K562 (cell line): ENCODE data around the gene ALG8. TPM values are rescaled to one million over a fixed set of nuclear protein-coding genes. Genes with fewer than 3 reads are reported as not detected.

Source experiments
- BRD9 ChIP-seq: fragments of 450-650 bp; IDR thresholded peaks from 2 replicates; pipeline ENCODE4 v1.6.1; 2018; ENCODE audit warnings: low read depth; ENCODE audit not compliant: partially characterized antibody
- CBFA2T2 ChIP-seq: fragments of 450-650 bp; conservative IDR thresholded peaks from 2 replicates; pipeline ENCODE4 v1.6.1; 2017; ENCODE audit warnings: mild to moderate bottlenecking
- DPF2 ChIP-seq: fragments of 450-650 bp; IDR thresholded peaks from 2 replicates; pipeline ENCODE4 v1.6.1; 2016
- EHMT2 ChIP-seq: fragments of 450-650 bp; IDR thresholded peaks from 2 replicates; pipeline ENCODE4 v1.6.1; 2018; ENCODE audit warnings: antibody characterized with exemption
- ETS2 ChIP-seq: IDR thresholded peaks from 2 replicates; pipeline ENCODE4 v1.6.1; 2016; ENCODE audit warnings: borderline replicate concordance, missing genetic modification characterization, mild to moderate bottlenecking, moderate library complexity, missing compliant biosample characterization; ENCODE audit not compliant: poor library complexity, severe bottlenecking
- LCOR ChIP-seq: sonication (generic); formaldehyde crosslinking; IDR thresholded peaks from 2 replicates; pipeline ENCODE4 v1.8.0; 2022; ENCODE audit warnings: mild to moderate bottlenecking, missing genetic modification reagents
- MLX ChIP-seq, 2 experiments: fragments of 450-650 bp in 1 of 2; sonication (generic) in 1 of 2; formaldehyde crosslinking; conservative IDR thresholded peaks; 2 replicates each; pipeline versions ENCODE4 v1.4.0 to v1.8.1; 2020 to 2022; ENCODE audit warnings: mild to moderate bottlenecking in 1 of 2, missing genetic modification reagents in 1 of 2
- PRMT5 ChIP-seq: sonication (generic); formaldehyde crosslinking; IDR thresholded peaks from 2 replicates; pipeline ENCODE4 v1.5.0; 2020; ENCODE audit warnings: missing genetic modification reagents
- SAFB ChIP-seq: fragments of 200-400 bp; formaldehyde crosslinking; IDR thresholded peaks from 2 replicates; pipeline ENCODE4 v1.6.1; 2017; ENCODE audit warnings: low read depth, low read length, borderline replicate concordance
- SIX5 ChIP-seq, 2 experiments: IDR thresholded peaks; 2 replicates each; pipeline ENCODE4 v1.6.1; 2011; ENCODE audit warnings: low read length in 2 of 2, borderline replicate concordance in 1 of 2, low read depth in 1 of 2, mild to moderate bottlenecking in 1 of 2, moderate library complexity in 1 of 2; ENCODE audit not compliant: insufficient read depth in 1 of 2
- TCFL5 ChIP-seq: fragments of 250-450 bp; sonication (Bioruptor Pico); conservative IDR thresholded peaks from 2 replicates; pipeline ENCODE4 v1.6.1; 2021; ENCODE audit warnings: mild to moderate bottlenecking, moderate library complexity, matching md5 sums
- TGIF2 ChIP-seq: sonication (generic); formaldehyde crosslinking; IDR thresholded peaks from 2 replicates; pipeline ENCODE4 v1.8.1; 2022; ENCODE audit warnings: mild to moderate bottlenecking, missing genetic modification reagents, moderate library complexity
- TRIM24 ChIP-seq, 2 experiments: fragments of 450-650 bp; IDR thresholded peaks; 2 replicates each; pipeline ENCODE4 v1.6.1; 2016
- XRCC5 ChIP-seq: fragments of 200-400 bp; formaldehyde crosslinking; IDR thresholded peaks from 2 replicates; pipeline ENCODE4 v1.6.1; 2017; ENCODE audit warnings: low read depth, mild to moderate bottlenecking, low read length
- ZBTB8A ChIP-seq: fragments of 450-650 bp; IDR thresholded peaks from 2 replicates; pipeline ENCODE4 v1.6.1; 2018; ENCODE audit warnings: mild to moderate bottlenecking, moderate library complexity; ENCODE audit not compliant: partially characterized antibody
- ZNF217 ChIP-seq: sonication (generic); formaldehyde crosslinking; IDR thresholded peaks from 2 replicates; pipeline ENCODE4 v1.8.0; 2022; ENCODE audit warnings: mild to moderate bottlenecking, missing genetic modification reagents
- ZNF253 ChIP-seq: fragments of 250-450 bp; sonication (Bioruptor Pico); conservative IDR thresholded peaks from 2 replicates; pipeline ENCODE4 v1.6.1; 2021; ENCODE audit warnings: mild to moderate bottlenecking
- polyA plus RNA-seq, 8 experiments: library from polyadenylated mRNA; depleted of rRNA in 4 of 8; stranded (reverse) in 5 of 8; unstranded in 3 of 8; fragments of >200 nt; fragmentation: Nextera tagmentation in 2 of 8; fragmentation: Illumina TruSeq in 1 of 8; extraction: Ambion mirVana in 2 of 8; extraction: Trizol in 1 of 8; gene quantifications; 2 replicates each; pipeline versions ENCODE4 v1.2.1 to v1.2.3, GENCODE V29; 2011 to 2014; ENCODE audit warnings: inconsistent platforms in 1 of 8, missing spikeins in 1 of 8
- total RNA-seq, 7 experiments: library from RNA; depleted of rRNA in 6 of 7; stranded (reverse); fragments of >200 nt in 6 of 7; fragmentation: Illumina TruSeq in 2 of 7; extraction: Trizol in 2 of 7; gene quantifications; 2 replicates each; pipeline versions ENCODE4 v1.2.1 to v1.2.3, GENCODE V29; 2011 to 2021; ENCODE audit warnings: low replicate concordance in 1 of 7
- TF ChIP-seq, protein P1 (sequence below): fragments of 450-650 bp; IDR thresholded peaks from 2 replicates; pipeline ENCODE4 v1.6.1; 2016; ENCODE audit warnings: borderline replicate concordance
- TF ChIP-seq, protein P2 (sequence below), 2 experiments: IDR thresholded peaks; 2 replicates each; pipeline ENCODE4 v1.6.1; 2012; ENCODE audit warnings: improper control_type of control experiment in 2 of 2, low read depth in 2 of 2, low read length in 2 of 2, borderline replicate concordance in 1 of 2
- TF ChIP-seq, protein P3 (sequence below): fragments of 250-450 bp; sonication (Bioruptor Pico); IDR thresholded peaks from 2 replicates; pipeline ENCODE4 v1.8.0; 2022; ENCODE audit warnings: inconsistent platforms

The ALG8 gene
- total and polyA plus RNA-seq, 9 of the 15 experiments (the other 6 are each of a cell fraction or from before 2014, with no cell fraction given), result 59.3 to 189 (median 106) TPM

DNA sequence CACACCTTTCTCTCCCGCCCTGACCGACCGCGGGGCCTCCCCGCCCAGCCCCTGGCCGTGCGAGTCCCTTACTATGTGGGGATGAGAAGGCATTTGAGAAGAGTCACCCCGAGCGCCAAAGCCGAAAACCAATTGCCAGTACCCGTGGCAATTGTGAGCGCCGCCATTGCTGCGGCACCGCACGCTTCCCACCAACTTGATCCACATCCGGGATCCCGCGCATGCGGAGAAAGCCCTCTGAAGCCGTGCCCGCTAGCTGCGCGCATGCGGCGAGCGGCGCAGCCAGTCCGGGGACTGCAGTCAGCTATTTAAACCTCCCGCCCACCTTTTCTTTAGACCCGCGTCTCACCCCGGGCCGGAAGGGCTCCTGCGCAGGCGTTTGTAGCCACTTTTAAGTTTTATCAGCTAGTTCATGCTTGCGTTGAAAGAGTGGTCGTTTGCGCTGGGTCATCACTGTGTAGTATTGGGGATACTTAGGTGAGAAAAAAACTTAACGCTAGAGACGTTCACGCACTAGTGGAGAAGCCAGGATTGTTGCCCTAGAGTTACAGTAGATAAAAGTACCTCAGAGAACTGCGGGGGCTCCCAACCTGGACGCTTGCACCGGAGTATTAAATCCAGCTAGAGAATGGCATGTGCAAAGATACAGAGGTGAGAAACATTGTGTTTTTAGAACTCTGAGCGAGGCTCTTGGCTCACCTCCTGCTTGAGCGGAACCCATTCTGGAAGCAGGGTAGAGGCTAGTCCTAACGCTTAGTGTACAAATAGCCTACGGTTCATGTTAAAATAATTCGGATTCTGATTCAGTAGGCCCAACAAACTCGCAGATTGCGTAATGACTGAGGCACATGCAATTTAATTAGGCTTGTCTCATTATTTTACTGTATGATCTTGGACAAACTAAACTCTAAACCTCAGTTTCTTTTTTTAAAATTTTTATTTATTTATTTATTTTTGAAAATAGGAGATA, at the start of gene ALG8 (continued):
- TF ChIP-seq, protein P1, sequence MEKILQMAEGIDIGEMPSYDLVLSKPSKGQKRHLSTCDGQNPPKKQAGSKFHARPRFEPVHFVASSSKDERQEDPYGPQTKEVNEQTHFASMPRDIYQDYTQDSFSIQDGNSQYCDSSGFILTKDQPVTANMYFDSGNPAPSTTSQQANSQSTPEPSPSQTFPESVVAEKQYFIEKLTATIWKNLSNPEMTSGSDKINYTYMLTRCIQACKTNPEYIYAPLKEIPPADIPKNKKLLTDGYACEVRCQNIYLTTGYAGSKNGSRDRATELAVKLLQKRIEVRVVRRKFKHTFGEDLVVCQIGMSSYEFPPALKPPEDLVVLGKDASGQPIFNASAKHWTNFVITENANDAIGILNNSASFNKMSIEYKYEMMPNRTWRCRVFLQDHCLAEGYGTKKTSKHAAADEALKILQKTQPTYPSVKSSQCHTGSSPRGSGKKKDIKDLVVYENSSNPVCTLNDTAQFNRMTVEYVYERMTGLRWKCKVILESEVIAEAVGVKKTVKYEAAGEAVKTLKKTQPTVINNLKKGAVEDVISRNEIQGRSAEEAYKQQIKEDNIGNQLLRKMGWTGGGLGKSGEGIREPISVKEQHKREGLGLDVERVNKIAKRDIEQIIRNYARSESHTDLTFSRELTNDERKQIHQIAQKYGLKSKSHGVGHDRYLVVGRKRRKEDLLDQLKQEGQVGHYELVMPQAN, result peak; percentile 95
- TF ChIP-seq SIX5 (IDR thresholded peaks at IDR 0.05; ENCODE audit: borderline replicate concordance in 1 of 2, insufficient read depth in 1 of 2, low read depth in 1 of 2, low read length in 2 of 2) (peak in 1 of 2 experiments; percentile 57; a peak in 3 of 4 replicates), SAFB (no peak), BRD9 (peak; percentile 38), ZNF217 (no peak), XRCC5 (peak; percentile 26; the same call in 1 of the 2 replicates), TGIF2 (CRISPR knock-in tag) (no peak), MLX (CRISPR knock-in tag; conservative IDR thresholded peaks at IDR 0.05) (peak in 1 of 2 experiments; percentile 57; a peak in 1 of 4 replicates), ZNF253 (CRISPR knock-in tag) (no peak), CBFA2T2 (no peak), PRMT5 (CRISPR knock-in tag) (no peak), ZBTB8A (no peak), DPF2 (peak; percentile 56; the same call in 1 of the 2 replicates), TCFL5 (CRISPR knock-in tag) (no peak), LCOR (peak; percentile 89; the same call in 1 of the 2 replicates), EHMT2 (no peak), TRIM24 (IDR thresholded peaks at IDR 0.05) (no peak), ETS2 (tag) (no peak)
- TF ChIP-seq, protein P2, sequence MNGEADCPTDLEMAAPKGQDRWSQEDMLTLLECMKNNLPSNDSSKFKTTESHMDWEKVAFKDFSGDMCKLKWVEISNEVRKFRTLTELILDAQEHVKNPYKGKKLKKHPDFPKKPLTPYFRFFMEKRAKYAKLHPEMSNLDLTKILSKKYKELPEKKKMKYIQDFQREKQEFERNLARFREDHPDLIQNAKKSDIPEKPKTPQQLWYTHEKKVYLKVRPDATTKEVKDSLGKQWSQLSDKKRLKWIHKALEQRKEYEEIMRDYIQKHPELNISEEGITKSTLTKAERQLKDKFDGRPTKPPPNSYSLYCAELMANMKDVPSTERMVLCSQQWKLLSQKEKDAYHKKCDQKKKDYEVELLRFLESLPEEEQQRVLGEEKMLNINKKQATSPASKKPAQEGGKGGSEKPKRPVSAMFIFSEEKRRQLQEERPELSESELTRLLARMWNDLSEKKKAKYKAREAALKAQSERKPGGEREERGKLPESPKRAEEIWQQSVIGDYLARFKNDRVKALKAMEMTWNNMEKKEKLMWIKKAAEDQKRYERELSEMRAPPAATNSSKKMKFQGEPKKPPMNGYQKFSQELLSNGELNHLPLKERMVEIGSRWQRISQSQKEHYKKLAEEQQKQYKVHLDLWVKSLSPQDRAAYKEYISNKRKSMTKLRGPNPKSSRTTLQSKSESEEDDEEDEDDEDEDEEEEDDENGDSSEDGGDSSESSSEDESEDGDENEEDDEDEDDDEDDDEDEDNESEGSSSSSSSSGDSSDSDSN (IDR thresholded peaks at IDR 0.05; ENCODE audit: borderline replicate concordance in 1 of 2, low read depth in 2 of 2, low read length in 2 of 2), result no peak
- TF ChIP-seq, protein P3, sequence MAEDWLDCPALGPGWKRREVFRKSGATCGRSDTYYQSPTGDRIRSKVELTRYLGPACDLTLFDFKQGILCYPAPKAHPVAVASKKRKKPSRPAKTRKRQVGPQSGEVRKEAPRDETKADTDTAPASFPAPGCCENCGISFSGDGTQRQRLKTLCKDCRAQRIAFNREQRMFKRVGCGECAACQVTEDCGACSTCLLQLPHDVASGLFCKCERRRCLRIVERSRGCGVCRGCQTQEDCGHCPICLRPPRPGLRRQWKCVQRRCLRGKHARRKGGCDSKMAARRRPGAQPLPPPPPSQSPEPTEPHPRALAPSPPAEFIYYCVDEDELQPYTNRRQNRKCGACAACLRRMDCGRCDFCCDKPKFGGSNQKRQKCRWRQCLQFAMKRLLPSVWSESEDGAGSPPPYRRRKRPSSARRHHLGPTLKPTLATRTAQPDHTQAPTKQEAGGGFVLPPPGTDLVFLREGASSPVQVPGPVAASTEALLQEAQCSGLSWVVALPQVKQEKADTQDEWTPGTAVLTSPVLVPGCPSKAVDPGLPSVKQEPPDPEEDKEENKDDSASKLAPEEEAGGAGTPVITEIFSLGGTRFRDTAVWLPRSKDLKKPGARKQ (CRISPR knock-in tag), result no peak
